BLaER1 (cell line): Measurements from ENCODE around the gene ANKRD42.

ENCODE experiments used
- H3K27ac ChIP-seq: shearing (Covaris generic); formaldehyde crosslinking; 2 replicates; pipeline ENCODE4 v1.8.1; 2022
- H3K27me3 ChIP-seq: shearing (Covaris generic); formaldehyde crosslinking; 2 replicates; pipeline ENCODE4 v1.8.1; 2022
- H3K36me3 ChIP-seq: shearing (Covaris generic); formaldehyde crosslinking; 2 replicates; pipeline ENCODE4 v1.8.1; 2022
- H3K4me1 ChIP-seq: shearing (Covaris generic); formaldehyde crosslinking; 2 replicates; pipeline ENCODE4 v1.8.1; 2022
- H3K4me2 ChIP-seq: shearing (Covaris generic); formaldehyde crosslinking; 2 replicates; pipeline ENCODE4 v1.8.1; 2022
- H3K4me3 ChIP-seq: shearing (Covaris generic); formaldehyde crosslinking; 2 replicates; pipeline ENCODE4 v1.8.1; 2022
- H3K9ac ChIP-seq: shearing (Covaris generic); formaldehyde crosslinking; 2 replicates; pipeline ENCODE4 v1.8.1; 2022
- H3K9me3 ChIP-seq: shearing (Covaris generic); formaldehyde crosslinking; 2 replicates; pipeline ENCODE4 v1.8.1; 2022
- H4K20me1 ChIP-seq: shearing (Covaris generic); formaldehyde crosslinking; 2 replicates; pipeline ENCODE4 v1.8.1; 2022
- Cebpa-rat ChIP-seq: shearing (Covaris generic); IDR thresholded peaks from 2 replicates; pipeline ENCODE4 v1.8.1; 2022

The ANKRD42 gene

GRCh38 chr11:83157594-83158356 lies 35.7 kb upstream of the ANKRD42 start:
- Histone ChIP-seq H3K9ac (peak overlapping the region; percentile 100), H3K36me3 (peaks cover 23% of the 10 kb centered on the region; the same call in 1 of the 2 replicates), H3K4me3 (peak overlapping the region; percentile 98), H3K27me3 (no peaks in the 10 kb centered on the region), H3K4me1 (peaks cover 45% of the 10 kb centered on the region), H3K9me3 (no peaks in the 10 kb centered on the region), H4K20me1 (peaks cover 55% of the 10 kb centered on the region), H3K27ac (peak overlapping the region; percentile 99), H3K4me2 (peak overlapping the region; percentile 89)
- no peak for TF ChIP-seq Cebpa-rat

GRCh38 chr11:83158357-83158786 lies 35.1 kb upstream of the ANKRD42 start:
- peaks cover 27% of the 10 kb centered on the region; the same call in 1 of the 2 replicates for H3K36me3 ChIP-seq
- H4K20me1 ChIP-seq, result peaks cover 61% of the 10 kb centered on the region
- H3K9ac ChIP-seq, result peak overlapping the region; percentile 100

GRCh38 chr11:83158965-83159901 lies 34.3 kb upstream of the ANKRD42 start:
- Histone ChIP-seq H3K9me3 (no peaks in the 10 kb centered on the region), H3K36me3 (peaks cover 34% of the 10 kb centered on the region; the same call in 1 of the 2 replicates), H3K27ac (peak overlapping the region; percentile 99; the same call in 1 of the 2 replicates), H4K20me1 (peaks cover 70% of the 10 kb centered on the region), H3K4me2 (peak overlapping the region; percentile 89), H3K9ac (peak overlapping the region; percentile 100), H3K27me3 (no peaks in the 10 kb centered on the region), H3K4me3 (peak overlapping the region; percentile 98), H3K4me1 (peaks cover 47% of the 10 kb centered on the region)
- no peak for TF ChIP-seq Cebpa-rat

More at GRCh38 chr11:83158357-83158786, 35.1 kb upstream of the ANKRD42 start:
- no peak for TF ChIP-seq Cebpa-rat
- Histone ChIP-seq H3K27ac (peak overlapping the region; percentile 99), H3K9me3 (no peaks in the 10 kb centered on the region), H3K4me3 (peak overlapping the region; percentile 98), H3K27me3 (no peaks in the 10 kb centered on the region), H3K4me2 (peak overlapping the region; percentile 89), H3K4me1 (peaks cover 47% of the 10 kb centered on the region)

- Histone ChIP-seq H3K4me3 (peak overlapping the region; percentile 98), H3K27me3 (no peaks in the 10 kb centered on the region), H3K9ac (peak overlapping the region; percentile 100), H3K36me3 (peaks cover 43% of the 10 kb centered on the region), H4K20me1 (peaks cover 78% of the 10 kb centered on the region), H3K4me1 (peaks cover 47% of the 10 kb centered on the region), H3K9me3 (no peaks in the 10 kb centered on the region), H3K27ac (no peak overlapping the region), H3K4me2 (peak overlapping the region; percentile 89)
- no peak for TF ChIP-seq Cebpa-rat
Observed at GRCh38 chr11:83159902-83160865, 33.3 kb upstream of the ANKRD42 start.

- no peak for TF ChIP-seq Cebpa-rat
- Histone ChIP-seq H4K20me1 (peaks cover 90% of the 10 kb centered on the region), H3K4me3 (no peak overlapping the region), H3K4me2 (peak overlapping the region; percentile 89), H3K9me3 (no peaks in the 10 kb centered on the region), H3K4me1 (peaks cover 38% of the 10 kb centered on the region), H3K9ac (no peak overlapping the region), H3K27ac (no peak overlapping the region), H3K27me3 (no peaks in the 10 kb centered on the region), H3K36me3 (peaks cover 59% of the 10 kb centered on the region)
Observed at GRCh38 chr11:83161610-83162199, 31.8 kb upstream of the ANKRD42 start.

- no peaks in the 10 kb centered on the region for H3K27me3 ChIP-seq
- H3K4me3 ChIP-seq, result no peak overlapping the region
- H3K4me1 ChIP-seq, result peaks cover 38% of the 10 kb centered on the region
- H3K27ac ChIP-seq, result no peak overlapping the region
- H4K20me1 ChIP-seq, result peaks cover 95% of the 10 kb centered on the region
- H3K36me3 ChIP-seq, result peaks cover 65% of the 10 kb centered on the region
- no peak overlapping the region for H3K9ac ChIP-seq
- H3K9me3 ChIP-seq, result no peaks in the 10 kb centered on the region
- TF ChIP-seq Cebpa-rat, result no peak
- peak overlapping the region; percentile 89; the same call in 1 of the 2 replicates for H3K4me2 ChIP-seq
Observed at GRCh38 chr11:83162377-83162776, 31.1 kb upstream of the ANKRD42 start.

GRCh38 chr11:83166193-83166866 lies 27.2 kb upstream of the ANKRD42 start:
- no peak overlapping the region for H3K27ac ChIP-seq
- peaks cover 5% of the 10 kb centered on the region; the same call in 1 of the 2 replicates for H3K9me3 ChIP-seq
- H3K4me1 ChIP-seq, result peaks cover 47% of the 10 kb centered on the region
- peaks cover 88% of the 10 kb centered on the region for H4K20me1 ChIP-seq
- H3K27me3 ChIP-seq, result no peaks in the 10 kb centered on the region
- peaks cover 84% of the 10 kb centered on the region for H3K36me3 ChIP-seq
- no peak overlapping the region for H3K9ac ChIP-seq
- TF ChIP-seq Cebpa-rat, result no peak
- H3K4me3 ChIP-seq, result no peak overlapping the region
- H3K4me2 ChIP-seq, result no peak overlapping the region

GRCh38 chr11:83168756-83169155 lies 24.8 kb upstream of the ANKRD42 start:
- H3K27me3 ChIP-seq, result no peaks in the 10 kb centered on the region
- H3K9me3 ChIP-seq, result peaks cover 5% of the 10 kb centered on the region; the same call in 1 of the 2 replicates
- no peak overlapping the region for H3K27ac ChIP-seq
- H3K4me3 ChIP-seq, result no peak overlapping the region
- peaks cover 99% of the 10 kb centered on the region for H3K36me3 ChIP-seq
- no peak overlapping the region for H3K9ac ChIP-seq
- peak overlapping the region; percentile 59 for H3K4me2 ChIP-seq
- peaks cover 88% of the 10 kb centered on the region for H4K20me1 ChIP-seq
- no peak for TF ChIP-seq Cebpa-rat
- H3K4me1 ChIP-seq, result peaks cover 45% of the 10 kb centered on the region
